Left lung (tissue), 10 donors: ENCODE results near the gene GCNT2. TPM values are rescaled to one million over a fixed set of nuclear protein-coding genes. Genes with fewer than 3 reads are reported as not detected.
"Not testable (repeated sequence)": the region's sequence is repeated elsewhere in the genome, so short reads cannot be mapped to it uniquely, and the experiment has no call there.

Experiments
- ATAC-seq: fragments of 200-7000 bp; cut with Tn5 transposase; one replicate; pipeline ENCODE4 v1.9.1; 2020; ENCODE audit warnings: moderate library complexity
- DNase-seq, 4 donors: peaks; one replicate each; pipeline ENCODE4 v3.0.0-alpha.2; 2013 to 2020
- H3K27ac ChIP-seq, 2 donors: fragments of 200-600 bp; sonication (generic) in 1 of 2; one replicate each; pipeline versions ENCODE4 v1.5.0 to v1.8.0; 2020 to 2021
- H3K27me3 ChIP-seq, 2 donors: fragments of 200-600 bp; sonication (generic) in 1 of 2; one replicate each; pipeline versions ENCODE4 v1.5.0 to v1.8.0; 2020 to 2021
- H3K36me3 ChIP-seq, 2 donors: fragments of 200-600 bp; sonication (generic) in 1 of 2; one replicate each; pipeline versions ENCODE4 v1.5.0 to v1.8.0; 2020 to 2021
- H3K4me1 ChIP-seq, 2 donors: fragments of 200-600 bp; one replicate each; pipeline ENCODE4 v1.8.0; 2021
- H3K4me3 ChIP-seq, 2 donors: fragments of 200-600 bp; sonication (generic) in 1 of 2; one replicate each; pipeline versions ENCODE4 v1.5.0 to v1.8.0; 2020 to 2021; ENCODE audit warnings: mild to moderate bottlenecking in 1 of 2
- H3K9me3 ChIP-seq, 2 donors: fragments of 200-600 bp; sonication (generic) in 1 of 2; one replicate each; pipeline versions ENCODE4 v1.5.0 to v1.8.0; 2020 to 2021
- CTCF ChIP-seq, 2 donors: fragments of 200-600 bp; sonication (generic) in 1 of 2; IDR thresholded peaks; one replicate each; pipeline versions ENCODE4 v1.5.0 to v1.8.0; 2021; ENCODE audit warnings: antibody characterized with exemption in 2 of 2
- intact Hi-C, 2 donors: fragments of 100-400 bp; cut with DNase I; formaldehyde crosslinking; loops; one replicate each; pipeline versions ENCODE4 v1.11.2 to v1.14.2; 2022
- polyA plus RNA-seq, 6 donors: library from polyadenylated mRNA; unstranded; fragments of 120-200 nt; gene quantifications; one replicate each; pipeline ENCODE4 v1.2.1, GENCODE V29; 2013; ENCODE audit not compliant: insufficient read length in 6 of 6
- total RNA-seq, 2 donors: library from RNA; stranded (reverse); fragmentation: NEBNext Ultra II Directional; extraction: Animal tissue kit (Norgen Biotek cat#: 25700); gene quantifications; one replicate each; pipeline ENCODE4 v1.2.1, GENCODE V29; 2021
- donor health status: DM: no; HTN: yes; CAD: no.
- donor health status: DM: no; HTN: no; CAD: no.

The GCNT2 gene
- total and polyA plus RNA-seq, 8 donors, result 14.7 to 32.3 (median 18.0) TPM

GRCh38 chr6:10567256-10568026 lies 46.3 kb downstream of the GCNT2 start:
- no peak for TF ChIP-seq CTCF (IDR thresholded peaks at IDR 0.05)
- Histone ChIP-seq H3K9me3 (no peaks in the 10 kb centered on the region), H3K36me3 (no peaks in the 10 kb centered on the region), H3K27me3 (no peaks in the 10 kb centered on the region), H3K27ac (no peak overlapping the region), H3K4me3 (no peak overlapping the region), H3K4me1 (no peaks in the 10 kb centered on the region)
- DNase-seq (no peak), ATAC-seq (no peak)
- intact Hi-C loops, result no loop called here

- no peak overlapping the region for H3K27ac ChIP-seq
- no peaks in the 10 kb centered on the region for H3K27me3 ChIP-seq
- no peaks in the 10 kb centered on the region for H3K9me3 ChIP-seq
- no peak overlapping the region for H3K4me3 ChIP-seq
- no peaks in the 10 kb centered on the region for H3K36me3 ChIP-seq
- intact Hi-C loops, result no loop called here
- no peaks in the 10 kb centered on the region for H3K4me1 ChIP-seq
- no peak for TF ChIP-seq CTCF (IDR thresholded peaks at IDR 0.05)
- ATAC-seq (no peak), DNase-seq (no peak)
These were observed 48.4 kb downstream of the GCNT2 start for GRCh38 chr6:10569392-10570127.

- intact Hi-C loops, H3K4me1 ChIP-seq, H3K9me3 ChIP-seq, H3K27me3 ChIP-seq, ATAC-seq, H3K36me3 ChIP-seq, H3K4me3 ChIP-seq, DNase-seq, H3K27ac ChIP-seq: not testable (repeated sequence)
These were observed 54.4 kb downstream of the GCNT2 start for GRCh38 chr6:10575519-10575918.

- no peaks in the 10 kb centered on the region for H3K9me3 ChIP-seq
- no peaks in the 10 kb centered on the region for H3K27me3 ChIP-seq
- H3K27ac ChIP-seq, result no peak overlapping the region
- H3K36me3 ChIP-seq, result no peaks in the 10 kb centered on the region
- DNase-seq (no peak), ATAC-seq (no peak)
- no peak overlapping the region for H3K4me3 ChIP-seq
- no peaks in the 10 kb centered on the region for H3K4me1 ChIP-seq
- TF ChIP-seq CTCF (IDR thresholded peaks at IDR 0.05), result no peak
- intact Hi-C loops, result no loop called here
These were observed 55.1 kb downstream of the GCNT2 start for GRCh38 chr6:10576226-10576625.

GRCh38 chr6:10577112-10577511 lies 56.0 kb downstream of the GCNT2 start:
- TF ChIP-seq CTCF (IDR thresholded peaks at IDR 0.05), result no peak
- no peaks in the 10 kb centered on the region for H3K9me3 ChIP-seq
- H3K27ac ChIP-seq, result no peak overlapping the region
- H3K27me3 ChIP-seq, result no peaks in the 10 kb centered on the region
- intact Hi-C loops, result no loop called here
- H3K4me1 ChIP-seq, result no peaks in the 10 kb centered on the region
- DNase-seq (no peak), ATAC-seq (no peak)
- H3K4me3 ChIP-seq, result no peak overlapping the region
- H3K36me3 ChIP-seq, result no peaks in the 10 kb centered on the region
